HEK293 (cell line): Measurements from ENCODE around the gene MLLT3.

Source experiments
- SETDB1 ChIP-seq: IDR thresholded peaks from one replicate; pipeline ENCODE4 v1.6.1; 2017; ENCODE audit warnings: mild to moderate bottlenecking, low read length, moderate library complexity, mixed read lengths; ENCODE audit not compliant: insufficient read length
- ZNF274 ChIP-seq, 2 experiments: fragments of 200-500 bp in 1 of 2; fragments of 450-650 bp in 1 of 2; sonication (Bioruptor generic) in 1 of 2; formaldehyde crosslinking in 1 of 2; IDR thresholded peaks; 2 replicates each; pipeline versions ENCODE4 v1.5.1 to v1.6.1; 2014 to 2016; ENCODE audit warnings: borderline replicate concordance in 1 of 2, inconsistent platforms in 1 of 2, low read length in 1 of 2, missing biosample characterization in 1 of 2, missing genetic modification characterization in 1 of 2
- ZNF510 ChIP-seq: fragments of 450-650 bp; formaldehyde crosslinking; IDR thresholded peaks from 2 replicates; pipeline ENCODE4 v1.5.1; 2018; ENCODE audit warnings: mild to moderate bottlenecking, missing genetic modification characterization, missing biosample characterization; ENCODE audit not compliant: insufficient replicate concordance
- ZNF558 ChIP-seq: fragments of 450-650 bp; formaldehyde crosslinking; IDR thresholded peaks from 2 replicates; pipeline ENCODE4 v1.5.1; 2016; ENCODE audit warnings: missing biosample characterization, missing genetic modification characterization
- TF ChIP-seq, protein P1 (sequence below): fragments of 450-650 bp; IDR thresholded peaks from 2 replicates; pipeline ENCODE4 v1.5.1; 2018; ENCODE audit warnings: missing biosample characterization, missing genetic modification characterization
- TF ChIP-seq, protein P2 (sequence below): fragments of 450-650 bp; formaldehyde crosslinking; IDR thresholded peaks from 2 replicates; pipeline ENCODE4 v1.5.1; 2016; ENCODE audit warnings: missing biosample characterization, missing genetic modification characterization
- TF ChIP-seq, protein P3 (sequence below): fragments of 450-650 bp; formaldehyde crosslinking; IDR thresholded peaks from 2 replicates; pipeline ENCODE4 v1.5.1; 2016; ENCODE audit warnings: missing biosample characterization, missing genetic modification characterization

DNA sequence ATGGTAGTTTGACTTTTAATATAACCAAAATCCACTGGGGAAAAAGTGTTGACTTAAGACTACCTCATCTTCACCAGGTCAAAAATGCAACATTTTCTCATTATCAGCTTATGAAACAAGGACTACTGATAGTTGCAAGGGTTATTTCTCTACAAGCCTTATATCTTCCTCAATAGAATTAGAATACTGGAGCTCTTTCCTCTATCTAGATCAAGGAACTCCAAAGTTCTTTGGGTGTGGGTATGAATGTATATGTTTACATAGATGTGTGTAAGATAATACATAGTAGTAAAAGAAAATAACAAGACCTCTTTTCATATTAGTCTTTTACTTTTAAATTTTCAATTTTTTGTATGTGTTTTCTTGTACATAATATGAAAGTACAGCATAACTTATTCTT lies 244.5 kb downstream of the MLLT3 start:
- TF ChIP-seq, protein P1, sequence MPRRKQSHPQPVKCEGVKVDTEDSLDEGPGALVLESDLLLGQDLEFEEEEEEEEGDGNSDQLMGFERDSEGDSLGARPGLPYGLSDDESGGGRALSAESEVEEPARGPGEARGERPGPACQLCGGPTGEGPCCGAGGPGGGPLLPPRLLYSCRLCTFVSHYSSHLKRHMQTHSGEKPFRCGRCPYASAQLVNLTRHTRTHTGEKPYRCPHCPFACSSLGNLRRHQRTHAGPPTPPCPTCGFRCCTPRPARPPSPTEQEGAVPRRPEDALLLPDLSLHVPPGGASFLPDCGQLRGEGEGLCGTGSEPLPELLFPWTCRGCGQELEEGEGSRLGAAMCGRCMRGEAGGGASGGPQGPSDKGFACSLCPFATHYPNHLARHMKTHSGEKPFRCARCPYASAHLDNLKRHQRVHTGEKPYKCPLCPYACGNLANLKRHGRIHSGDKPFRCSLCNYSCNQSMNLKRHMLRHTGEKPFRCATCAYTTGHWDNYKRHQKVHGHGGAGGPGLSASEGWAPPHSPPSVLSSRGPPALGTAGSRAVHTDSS: no peak
- TF ChIP-seq ZNF558 (tag by site-specific recombination) (no peak), ZNF274 (IDR thresholded peaks at IDR 0.05; ENCODE audit: low read length) (no peak), ZNF274 (tag by site-specific recombination; IDR thresholded peaks at IDR 0.05; ENCODE audit: borderline replicate concordance) (no peak), SETDB1 (no peak), ZNF510 (tag by site-specific recombination) (no peak)
- TF ChIP-seq, protein P2, sequence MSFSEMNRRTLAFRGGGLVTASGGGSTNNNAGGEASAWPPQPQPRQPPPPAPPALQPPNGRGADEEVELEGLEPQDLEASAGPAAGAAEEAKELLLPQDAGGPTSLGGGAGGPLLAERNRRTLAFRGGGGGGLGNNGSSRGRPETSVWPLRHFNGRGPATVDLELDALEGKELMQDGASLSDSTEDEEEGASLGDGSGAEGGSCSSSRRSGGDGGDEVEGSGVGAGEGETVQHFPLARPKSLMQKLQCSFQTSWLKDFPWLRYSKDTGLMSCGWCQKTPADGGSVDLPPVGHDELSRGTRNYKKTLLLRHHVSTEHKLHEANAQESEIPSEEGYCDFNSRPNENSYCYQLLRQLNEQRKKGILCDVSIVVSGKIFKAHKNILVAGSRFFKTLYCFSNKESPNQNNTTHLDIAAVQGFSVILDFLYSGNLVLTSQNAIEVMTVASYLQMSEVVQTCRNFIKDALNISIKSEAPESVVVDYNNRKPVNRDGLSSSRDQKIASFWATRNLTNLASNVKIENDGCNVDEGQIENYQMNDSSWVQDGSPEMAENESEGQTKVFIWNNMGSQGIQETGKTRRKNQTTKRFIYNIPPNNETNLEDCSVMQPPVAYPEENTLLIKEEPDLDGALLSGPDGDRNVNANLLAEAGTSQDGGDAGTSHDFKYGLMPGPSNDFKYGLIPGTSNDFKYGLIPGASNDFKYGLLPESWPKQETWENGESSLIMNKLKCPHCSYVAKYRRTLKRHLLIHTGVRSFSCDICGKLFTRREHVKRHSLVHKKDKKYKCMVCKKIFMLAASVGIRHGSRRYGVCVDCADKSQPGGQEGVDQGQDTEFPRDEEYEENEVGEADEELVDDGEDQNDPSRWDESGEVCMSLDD (tag by site-specific recombination): no peak
- TF ChIP-seq, protein P3, sequence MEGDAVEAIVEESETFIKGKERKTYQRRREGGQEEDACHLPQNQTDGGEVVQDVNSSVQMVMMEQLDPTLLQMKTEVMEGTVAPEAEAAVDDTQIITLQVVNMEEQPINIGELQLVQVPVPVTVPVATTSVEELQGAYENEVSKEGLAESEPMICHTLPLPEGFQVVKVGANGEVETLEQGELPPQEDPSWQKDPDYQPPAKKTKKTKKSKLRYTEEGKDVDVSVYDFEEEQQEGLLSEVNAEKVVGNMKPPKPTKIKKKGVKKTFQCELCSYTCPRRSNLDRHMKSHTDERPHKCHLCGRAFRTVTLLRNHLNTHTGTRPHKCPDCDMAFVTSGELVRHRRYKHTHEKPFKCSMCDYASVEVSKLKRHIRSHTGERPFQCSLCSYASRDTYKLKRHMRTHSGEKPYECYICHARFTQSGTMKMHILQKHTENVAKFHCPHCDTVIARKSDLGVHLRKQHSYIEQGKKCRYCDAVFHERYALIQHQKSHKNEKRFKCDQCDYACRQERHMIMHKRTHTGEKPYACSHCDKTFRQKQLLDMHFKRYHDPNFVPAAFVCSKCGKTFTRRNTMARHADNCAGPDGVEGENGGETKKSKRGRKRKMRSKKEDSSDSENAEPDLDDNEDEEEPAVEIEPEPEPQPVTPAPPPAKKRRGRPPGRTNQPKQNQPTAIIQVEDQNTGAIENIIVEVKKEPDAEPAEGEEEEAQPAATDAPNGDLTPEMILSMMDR (tag by site-specific recombination): no peak
